H1 (cell line): ENCODE results near the gene APP. TPM values are rescaled to one million over a fixed set of nuclear protein-coding genes. Genes with fewer than 3 reads are reported as not detected.

Experiments used
- CTCF ChIA-PET: fragments of 300-600 bp; sonication (Branson Sonifier 250); formaldehyde crosslinking; loops from one replicate; lab custom pipeline; 2021; ENCODE audit not compliant: partially characterized antibody; lab: Charles Lee
- POLR2A ChIA-PET: fragments of 300-600 bp; sonication (Branson Sonifier 250); formaldehyde crosslinking; loops from one replicate; lab custom pipeline; 2021; ENCODE audit warnings: inconsistent platforms; ENCODE audit not compliant: partially characterized antibody; lab: Charles Lee
- DNase-seq, 2 experiments: peaks; one replicate each; pipeline versions ENCODE4 v3.0.0 to v3.0.0-alpha.2; 2010 to 2022; ENCODE audit warnings: low spot score in 2 of 2, low read depth in 1 of 2, mixed read lengths in 1 of 2
- FAIRE-seq: peaks from 2 replicates; lab custom pipeline; 2011; peaks lifted over from hg19 to GRCh38; lab: Jason Lieb, UNC
- H2AFZ ChIP-seq: 2 replicates; pipeline ENCODE4 v1.8.1; 2012; ENCODE audit warnings: low read length, inconsistent platforms
- H2AK5ac ChIP-seq: 2 replicates; pipeline ENCODE4 v1.6.1; 2013; ENCODE audit warnings: low read depth, low read length
- H2BK120ac ChIP-seq: replicated peaks from 2 replicates; pipeline ENCODE3; 2013; ENCODE audit warnings: low read depth, low read length, inconsistent platforms
- H2BK12ac ChIP-seq: 2 replicates; pipeline ENCODE4 v1.6.1; 2013; ENCODE audit warnings: low read depth, low read length
- H2BK15ac ChIP-seq: 2 replicates; pipeline ENCODE4 v1.6.1; 2013; ENCODE audit warnings: low read length
- H2BK20ac ChIP-seq: 2 replicates; pipeline ENCODE4 v1.6.1; 2013; ENCODE audit warnings: low read length
- H2BK5ac ChIP-seq: 2 replicates; pipeline ENCODE4 v1.6.1; 2013; ENCODE audit warnings: low read depth, low read length
- H3K14ac ChIP-seq: 2 replicates; pipeline ENCODE4 v1.6.1; 2013; ENCODE audit warnings: inconsistent platforms; ENCODE audit not compliant: insufficient read length
- H3K18ac ChIP-seq: 2 replicates; pipeline ENCODE4 v1.6.1; 2013; ENCODE audit warnings: low read length; ENCODE audit errors: extremely low read depth
- H3K23ac ChIP-seq: 2 replicates; pipeline ENCODE4 v1.6.1; 2013; ENCODE audit warnings: inconsistent platforms; ENCODE audit not compliant: insufficient read length
- H3K23me2 ChIP-seq: 2 replicates; pipeline ENCODE4 v1.6.1; 2013; ENCODE audit warnings: low read depth, low read length
- H3K27ac ChIP-seq: 2 replicates; pipeline ENCODE4 v1.6.1; 2011; ENCODE audit warnings: low read depth, low read length, inconsistent platforms
- H3K27me3 ChIP-seq, 4 experiments: replicated peaks in 1 of 4; 1 replicate in 1 of 4; 2 replicates in 3 of 4; pipeline versions ENCODE4 v1.6.1 to v1.8.1; 2011 to 2013; ENCODE audit warnings: low read length in 3 of 4, mild to moderate bottlenecking in 3 of 4, inconsistent platforms in 2 of 4, mixed read lengths in 2 of 4, moderate library complexity in 1 of 4; ENCODE audit not compliant: control insufficient read depth in 3 of 4, insufficient read depth in 3 of 4; ENCODE audit errors: extremely low read depth in 1 of 4
- H3K36me3 ChIP-seq, 4 experiments: 2 replicates each; pipeline versions ENCODE4 v1.6.1 to v1.8.1; 2011 to 2013; ENCODE audit warnings: mild to moderate bottlenecking in 4 of 4, low read length in 3 of 4, moderate library complexity in 2 of 4, control low read depth in 1 of 4, inconsistent platforms in 1 of 4; ENCODE audit not compliant: insufficient read depth in 4 of 4, control insufficient read depth in 2 of 4
- H3K4ac ChIP-seq: replicated peaks from 2 replicates; pipeline ENCODE3; 2013; ENCODE audit warnings: low read length, low read depth, mixed read lengths, inconsistent platforms; ENCODE audit not compliant: insufficient read length
- H3K4me1 ChIP-seq, 4 experiments: replicated peaks in 1 of 4; 1 replicate in 1 of 4; 2 replicates in 3 of 4; pipeline versions ENCODE4 v1.6.1 to v1.8.1; 2011 to 2013; ENCODE audit warnings: low read length in 3 of 4, inconsistent platforms in 2 of 4, mixed read lengths in 1 of 4; ENCODE audit not compliant: insufficient read depth in 4 of 4, control insufficient read depth in 3 of 4
- H3K4me2 ChIP-seq, 2 experiments: 2 replicates each; pipeline versions ENCODE4 v1.6.1 to v1.8.1; 2011 to 2013; ENCODE audit warnings: low read depth in 2 of 2, low read length in 2 of 2, control low read depth in 1 of 2, inconsistent platforms in 1 of 2, mild to moderate bottlenecking in 1 of 2; ENCODE audit not compliant: insufficient read depth in 1 of 2
- H3K4me3 ChIP-seq, 4 experiments: fragments of 200-600, 300-600 bp in 1 of 4; sonication (generic), shearing (Covaris generic), sonication (Bioruptor Twin) in 1 of 4; 2 replicates each; pipeline versions ENCODE4 v1.5.1 to v1.8.1; 2011 to 2016; ENCODE audit warnings: low read length in 4 of 4, low read depth in 3 of 4, control low read depth in 2 of 4, inconsistent platforms in 2 of 4, mild to moderate bottlenecking in 2 of 4, mixed read lengths in 1 of 4, moderate library complexity in 1 of 4; ENCODE audit not compliant: insufficient read depth in 2 of 4; ENCODE audit errors: extremely low read depth in 1 of 4
- H3K56ac ChIP-seq: replicated peaks from 2 replicates; pipeline ENCODE3; 2013; ENCODE audit warnings: low read depth, mild to moderate bottlenecking, mixed read lengths, low read length, inconsistent platforms; ENCODE audit not compliant: insufficient read length
- H3K79me1 ChIP-seq: 2 replicates; pipeline ENCODE4 v1.6.1; 2013; ENCODE audit warnings: low read depth, low read length, control low read depth
- H3K79me2 ChIP-seq, 2 experiments: 2 replicates each; pipeline versions ENCODE4 v1.6.1 to v1.8.1; 2012 to 2013; ENCODE audit warnings: low read length in 2 of 2, mild to moderate bottlenecking in 2 of 2, inconsistent platforms in 1 of 2; ENCODE audit not compliant: insufficient read depth in 2 of 2, control insufficient read depth in 1 of 2
- H3K9ac ChIP-seq, 4 experiments: replicated peaks in 1 of 4; 1 replicate in 1 of 4; 2 replicates in 3 of 4; pipeline versions ENCODE4 v1.6.1 to v1.8.1; 2011 to 2013; ENCODE audit warnings: low read depth in 3 of 4, low read length in 3 of 4, control low read depth in 2 of 4, mild to moderate bottlenecking in 2 of 4, moderate library complexity in 2 of 4, inconsistent platforms in 1 of 4; ENCODE audit errors: extremely low read depth in 1 of 4
- H3K9me3 ChIP-seq, 2 experiments: 2 replicates each; pipeline versions ENCODE4 v1.6.1 to v1.8.1; 2012 to 2013; ENCODE audit warnings: mild to moderate bottlenecking in 2 of 2, moderate library complexity in 2 of 2, control low read depth in 1 of 2, inconsistent platforms in 1 of 2, low read depth in 1 of 2, low read length in 1 of 2, mixed read lengths in 1 of 2; ENCODE audit not compliant: insufficient read depth in 2 of 2
- H4K20me1 ChIP-seq, 2 experiments: replicated peaks in 1 of 2; 2 replicates each; pipeline versions ENCODE3 to v1.8.1; 2011 to 2013; ENCODE audit warnings: inconsistent platforms in 2 of 2, low read length in 2 of 2, mild to moderate bottlenecking in 1 of 2; ENCODE audit not compliant: insufficient read depth in 2 of 2, control insufficient read depth in 1 of 2
- H4K5ac ChIP-seq: 2 replicates; pipeline ENCODE4 v1.6.1; 2013; ENCODE audit warnings: low read length, low read depth, mixed read lengths, inconsistent platforms; ENCODE audit not compliant: insufficient read length
- H4K8ac ChIP-seq: 2 replicates; pipeline ENCODE4 v1.8.0; 2013; ENCODE audit warnings: mild to moderate bottlenecking, moderate library complexity, low read length, inconsistent platforms; ENCODE audit not compliant: insufficient read depth; ENCODE audit errors: extremely low read depth
- H4K91ac ChIP-seq: replicated peaks from 2 replicates; pipeline ENCODE3; 2013; ENCODE audit warnings: low read length, mixed read lengths, inconsistent platforms; ENCODE audit not compliant: insufficient read length
- CHD1 ChIP-seq: IDR thresholded peaks from 2 replicates; pipeline ENCODE4 v1.6.1; 2012; ENCODE audit warnings: low read depth, low read length, improper control_type of control experiment
- CHD2 ChIP-seq: IDR thresholded peaks from 2 replicates; pipeline ENCODE4 v1.6.1; 2012; ENCODE audit warnings: low read length, improper control_type of control experiment
- CTBP2 ChIP-seq: IDR thresholded peaks from 2 replicates; pipeline ENCODE4 v1.7.0; 2011; ENCODE audit warnings: borderline replicate concordance, mild to moderate bottlenecking, moderate library complexity, mixed read lengths, low read length; ENCODE audit not compliant: insufficient read depth, insufficient read length
- CTCF ChIP-seq, 3 experiments: IDR thresholded peaks; 1 replicate in 2 of 3; 2 replicates in 1 of 3; pipeline versions ENCODE4 v1.5.1 to v1.6.1; 2011; ENCODE audit warnings: low read length in 3 of 3, mild to moderate bottlenecking in 3 of 3, inconsistent platforms in 2 of 3, low read depth in 1 of 3, moderate library complexity in 1 of 3; ENCODE audit not compliant: insufficient read depth in 1 of 3; ENCODE audit errors: control extremely low read depth in 1 of 3
- EGR1 ChIP-seq: IDR thresholded peaks from 2 replicates; pipeline ENCODE4 v1.6.1; 2011; ENCODE audit warnings: low read depth, low read length, borderline replicate concordance
- KDM5A ChIP-seq: fragments of 200-600 bp; IDR thresholded peaks from 2 replicates; pipeline ENCODE4 v1.7.1; 2012; ENCODE audit warnings: mild to moderate bottlenecking, low read length, inconsistent platforms, mixed read lengths
- PHF8 ChIP-seq: fragments of 200-600 bp; sonication (generic); conservative IDR thresholded peaks from 2 replicates; pipeline ENCODE4 v1.7.1; 2012; ENCODE audit warnings: low read depth, mild to moderate bottlenecking, inconsistent platforms, low read length, moderate library complexity
- POLR2A ChIP-seq, 2 experiments: IDR thresholded peaks; 1 replicate in 1 of 2; 2 replicates in 1 of 2; pipeline ENCODE4 v1.6.1; 2011; ENCODE audit warnings: low read depth in 2 of 2, low read length in 2 of 2, mild to moderate bottlenecking in 2 of 2; ENCODE audit errors: control extremely low read depth in 1 of 2
- POLR2AphosphoS5 ChIP-seq: IDR thresholded peaks from 2 replicates; pipeline ENCODE4 v1.6.1; 2011; ENCODE audit warnings: low read depth, low read length
- SIN3A ChIP-seq, 2 experiments: IDR thresholded peaks in 1 of 2; conservative IDR thresholded peaks in 1 of 2; 2 replicates each; pipeline ENCODE4 v1.6.1; 2011 to 2012; ENCODE audit warnings: low read length in 2 of 2, improper control_type of control experiment in 1 of 2, low read depth in 1 of 2, mild to moderate bottlenecking in 1 of 2
- SP4 ChIP-seq: IDR thresholded peaks from 2 replicates; pipeline ENCODE4 v1.6.1; 2012; ENCODE audit warnings: low read length, inconsistent platforms
- TBP ChIP-seq: IDR thresholded peaks from 2 replicates; pipeline ENCODE4 v1.6.1; 2011; ENCODE audit warnings: low read depth, low read length, improper control_type of control experiment
- WGBS, 2 experiments: shearing (Covaris generic) in 1 of 2; methylation state at CpG; one replicate each; pipeline versions ENCODE4 v1.1.6 to v1.1.7; 2013 to 2015; ENCODE audit warnings: low lambda C conversion rate in 2 of 2, mixed read lengths in 2 of 2, inconsistent platforms in 1 of 2, low coverage in 1 of 2, missing lambda C conversion rate in 1 of 2; ENCODE audit not compliant: insufficient replicate concordance in 2 of 2, insufficient coverage in 1 of 2, insufficient read length in 1 of 2; ENCODE audit errors: extremely low coverage in 1 of 2, missing lambda C conversion rate in 1 of 2; 5-methylcytosine and 5-hydroxymethylcytosine counted together
- polyA plus RNA-seq, 7 experiments: library from polyadenylated mRNA; depleted of rRNA in 3 of 7; stranded (reverse) in 5 of 7; unstranded in 2 of 7; fragments of >200 nt in 5 of 7; fragments of 200-250 nt in 2 of 7; gene quantifications; 1 replicate in 5 of 7; 2 replicates in 1 of 7; 4 replicates in 1 of 7; pipeline versions ENCODE4 v1.2.1 to v1.2.3, GENCODE V29; 2011 to 2013; ENCODE audit warnings: missing spikeins in 2 of 7, mixed read lengths in 2 of 7
- total RNA-seq: library from RNA; stranded (reverse); fragmentation: NEBNext Ultra II Directional; extraction: Animal tissue kit (Norgen Biotek cat#: 25700); gene quantifications from 2 replicates; pipeline ENCODE4 v1.2.1, GENCODE V29; 2021

APP gene
- total and polyA plus RNA-seq, 2 of the 8 experiments (the other 6 are each of a cell fraction or from before 2014, with no cell fraction given), result 375 to 551 TPM

DNA sequence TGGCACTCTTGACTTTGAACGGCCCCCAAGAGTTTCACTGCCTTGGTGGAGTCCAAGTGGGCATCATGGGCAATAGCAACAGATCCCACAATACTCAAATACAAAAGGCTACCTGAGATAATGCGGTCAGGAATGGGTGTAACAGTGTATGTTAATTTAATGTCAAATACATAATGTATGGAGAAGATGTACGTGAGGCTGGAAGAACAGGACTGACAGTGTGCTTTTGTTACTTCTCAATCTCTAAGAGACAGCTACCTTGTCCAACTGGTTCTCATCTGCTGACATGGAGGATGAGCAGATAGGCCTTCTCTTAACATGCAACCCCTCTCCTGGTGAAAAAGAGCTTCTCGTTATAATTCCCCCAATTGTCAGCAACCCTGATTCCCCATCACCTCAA lies 167.2 kb downstream of the APP start:
- Histone ChIP-seq H2BK15ac (no peak overlapping the region), H3K56ac (no peak overlapping the region), H3K18ac (no peak overlapping the region), H4K8ac (no peak overlapping the region), H2BK20ac (no peak overlapping the region), H3K79me2 (peaks cover 0 to 46% of the 10 kb centered on the region in 2 experiments; a peak in 3 of 4 replicates), H3K9me3 (no peaks in the 10 kb centered on the region), H3K23ac (no peak overlapping the region), H3K9ac (no peak overlapping the region), H3K4me1 (peaks cover 10 to 28% (median 22%) of the 10 kb centered on the region in 4 experiments), H2BK12ac (no peak overlapping the region), H2BK120ac (no peak overlapping the region), H3K4ac (no peak overlapping the region), H3K14ac (no peak overlapping the region), H4K20me1 (peaks cover 2 to 6% of the 10 kb centered on the region in 2 experiments), H3K23me2 (no peaks in the 10 kb centered on the region), H3K27me3 (no peaks in the 10 kb centered on the region), H3K36me3 (peaks cover 0 to 6% (median 2%) of the 10 kb centered on the region in 4 experiments; a peak in 2 of 8 replicates), H2BK5ac (no peak overlapping the region), H3K4me2 (no peak overlapping the region), H3K79me1 (peaks cover 6% of the 10 kb centered on the region; the same call in 1 of the 2 replicates), H4K91ac (no peak overlapping the region), H4K5ac (no peak overlapping the region), H3K4me3 (no peak overlapping the region), H2AFZ (no peak overlapping the region), H2AK5ac (no peak overlapping the region), H3K27ac (no peak overlapping the region)
- no peak for DNase-seq
- CTCF ChIA-PET, result interaction anchor here (0.6 to 1.0 kb wide), 2 partner anchors 9 to 12 kb away, joined by 3 read pairs; no protein-coding TSS in a partner anchor
- POLR2A ChIA-PET, result interaction anchor here (1.1 to 1.6 kb wide), 5 partner anchors 9 to 165 kb away, joined by 3 to 5 read pairs (median 4); no protein-coding TSS in a partner anchor
- FAIRE-seq, result no peak
- 85% methylated on average over 4 of the region's 4 CpGs; no CpG with 5 or more reads in 1 of the 2 experiments for WGBS, 2 experiments
- TF ChIP-seq KDM5A, result no peak
- no peak for TF ChIP-seq CTBP2
- no peak for TF ChIP-seq CHD2
- TF ChIP-seq EGR1, result no peak
- TF ChIP-seq PHF8, result no peak
- TF ChIP-seq TBP, result no peak
- TF ChIP-seq CHD1, result no peak
- TF ChIP-seq POLR2AphosphoS5, result 0 out of 2 replicates have a peak, but pooled peaks have one; percentile 25
- TF ChIP-seq SIN3A (conservative IDR thresholded peaks at IDR 0.05 in 1 of 2, IDR thresholded peaks at IDR 0.05 in 1 of 2; ENCODE audit: low read depth in 1 of 2, low read length in 2 of 2), result no peak
- TF ChIP-seq SP4, result no peak
- TF ChIP-seq POLR2A (IDR thresholded peaks at IDR 0.05; ENCODE audit: control extremely low read depth in 1 of 2, low read depth in 2 of 2, low read length in 2 of 2), result peak in 1 of 2 experiments; percentile 44; a peak in 2 of 3 replicates
- TF ChIP-seq CTCF (IDR thresholded peaks at IDR 0.05; ENCODE audit: control extremely low read depth in 1 of 3, insufficient read depth in 1 of 3, low read depth in 1 of 3, low read length in 3 of 3), result no peak
